ENCODE measurements around the gene IL6. TPM values are rescaled to one million over a fixed set of nuclear protein-coding genes. Genes with fewer than 3 reads are reported as not detected.

Gene IL6
- total RNA-seq, 1 experiment from 2014 or later, result 0.85 TPM

DNA sequence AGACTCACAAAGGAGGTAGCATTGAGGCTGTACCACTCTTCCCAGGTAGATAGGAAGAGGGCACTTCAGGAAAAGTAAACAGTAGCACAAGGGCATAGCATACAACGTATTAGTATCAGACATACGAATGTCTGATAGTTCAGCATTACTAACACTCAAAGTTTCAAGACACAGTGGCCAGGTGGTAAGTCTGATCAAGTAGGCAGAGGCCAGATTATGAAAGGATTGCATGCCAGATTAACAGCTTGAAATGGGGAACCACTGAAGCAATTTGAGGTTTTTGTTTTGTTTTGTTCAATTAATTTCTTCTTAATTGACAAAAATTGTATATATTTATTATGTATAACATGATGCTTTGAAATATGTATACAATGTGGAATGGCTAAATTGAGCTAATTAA, 45.7 kb upstream of the IL6 start:
- Histone ChIP-seq H3K4ac (ENCODE audit: low read depth, low read length) (no peak overlapping the region), H2BK12ac (ENCODE audit: insufficient read length, low read depth, low read length) (no peak overlapping the region), H3K14ac (ENCODE audit: insufficient read depth, low read length) (no peak overlapping the region), H3K27ac (ENCODE audit: insufficient read length, low read depth, low read length) (no peak overlapping the region), H2AFZ (ENCODE audit: low read length) (no peak overlapping the region), H4K20me1 (ENCODE audit: control insufficient read depth, insufficient read depth, insufficient read length) (no peaks in the 10 kb centered on the region), H3T11ph (ENCODE audit: low read length) (no peak overlapping the region), H2BK5ac (ENCODE audit: insufficient read length, low read length) (no peak overlapping the region), H3K18ac (ENCODE audit: insufficient read length, low read depth, low read length) (no peak overlapping the region), H4K91ac (ENCODE audit: insufficient read length, low read depth, low read length) (no peak overlapping the region), H3K23me2 (ENCODE audit: insufficient read length, low read depth, low read length, poor library complexity, severe bottlenecking) (no peaks in the 10 kb centered on the region), H3K56ac (ENCODE audit: insufficient read length, low read depth, low read length) (no peak overlapping the region), H3K23ac (ENCODE audit: insufficient read length, low read depth, low read length) (no peak overlapping the region), H2BK120ac (ENCODE audit: low read depth, low read length, poor library complexity, severe bottlenecking) (no peak overlapping the region), H2BK15ac (ENCODE audit: low read depth, low read length) (no peak overlapping the region), H2BK20ac (ENCODE audit: low read depth, low read length, poor library complexity, severe bottlenecking) (no peak overlapping the region), H3K4me2 (ENCODE audit: insufficient read depth, insufficient read length, low read length) (no peak overlapping the region), H3K9ac (ENCODE audit: extremely low read depth, insufficient read length, low read length) (no peak overlapping the region), H2AK5ac (ENCODE audit: insufficient read length, low read length) (no peak overlapping the region), H3K4me1 (ENCODE audit: insufficient read depth, low read length) (peaks cover 2% of the 10 kb centered on the region; the same call in 1 of the 2 replicates), H3K27me3 (ENCODE audit: insufficient read depth, low read length) (no peaks in the 10 kb centered on the region), H3K79me2 (ENCODE audit: insufficient read depth, low read length) (no peaks in the 10 kb centered on the region), H4K5ac (ENCODE audit: insufficient read length, low read depth, low read length) (no peak overlapping the region), H3K9me3 (ENCODE audit: control insufficient read depth, low read depth, low read length) (no peaks in the 10 kb centered on the region), H4K8ac (replicated peaks; ENCODE audit: insufficient read length, low read depth, low read length) (no peak overlapping the region), H3K79me1 (ENCODE audit: insufficient read depth, low read depth, low read length, poor library complexity, severe bottlenecking) (no peaks in the 10 kb centered on the region)
- peaks cover 0 to 2% (median 0%) of the 10 kb centered on the region in 3 experiments; a peak in 1 of 7 replicates for H3K36me3 Mint-ChIP-seq (ENCODE audit: insufficient read depth in 1 of 3, low read depth in 3 of 3)
- H3K27ac Mint-ChIP-seq, result no peak overlapping the region
- no peak for DNase-seq
- H3K27me3 Mint-ChIP-seq (ENCODE audit: low read depth), result no peaks in the 10 kb centered on the region
- H3K4me1 Mint-ChIP-seq, result peaks cover 0 to 2% of the 10 kb centered on the region in 2 experiments; a peak in 1 of 4 replicates
- H3K9me3 Mint-ChIP-seq, result no peaks in the 10 kb centered on the region
- no CpG with 5 or more reads among the region's 2 CpGs for WGBS (ENCODE audit: extremely low coverage, insufficient read length, low lambda C conversion rate)
- no peak overlapping the region for H3K4me3 Mint-ChIP-seq
- no peak for TF ChIP-seq CTCF (conservative IDR thresholded peaks at IDR 0.05)

All from H9 (cell line).